HG03064 (cell line): Measurements from ENCODE around the gene AKNA.

Experiments
- ATAC-seq: cut with Tn5 transposase; IDR thresholded peaks from one replicate; pipeline ENCODE4 v1.9.1; 2021; ENCODE audit warnings: low read depth; ENCODE audit not compliant: unreplicated experiment

AKNA gene

GRCh38 chr9:114291064-114291474, 96.7 kb downstream of the AKNA start:
- ATAC-seq = no peak

- ATAC-seq = no peak
Measured at GRCh38 chr9:114290561-114290986, 97.2 kb downstream of the AKNA start.

- ATAC-seq = no peak
Measured at GRCh38 chr9:114289571-114290481, 98.0 kb downstream of the AKNA start.

GRCh38 chr9:114289106-114289505, 98.7 kb downstream of the AKNA start:
- no peak for ATAC-seq

DNA sequence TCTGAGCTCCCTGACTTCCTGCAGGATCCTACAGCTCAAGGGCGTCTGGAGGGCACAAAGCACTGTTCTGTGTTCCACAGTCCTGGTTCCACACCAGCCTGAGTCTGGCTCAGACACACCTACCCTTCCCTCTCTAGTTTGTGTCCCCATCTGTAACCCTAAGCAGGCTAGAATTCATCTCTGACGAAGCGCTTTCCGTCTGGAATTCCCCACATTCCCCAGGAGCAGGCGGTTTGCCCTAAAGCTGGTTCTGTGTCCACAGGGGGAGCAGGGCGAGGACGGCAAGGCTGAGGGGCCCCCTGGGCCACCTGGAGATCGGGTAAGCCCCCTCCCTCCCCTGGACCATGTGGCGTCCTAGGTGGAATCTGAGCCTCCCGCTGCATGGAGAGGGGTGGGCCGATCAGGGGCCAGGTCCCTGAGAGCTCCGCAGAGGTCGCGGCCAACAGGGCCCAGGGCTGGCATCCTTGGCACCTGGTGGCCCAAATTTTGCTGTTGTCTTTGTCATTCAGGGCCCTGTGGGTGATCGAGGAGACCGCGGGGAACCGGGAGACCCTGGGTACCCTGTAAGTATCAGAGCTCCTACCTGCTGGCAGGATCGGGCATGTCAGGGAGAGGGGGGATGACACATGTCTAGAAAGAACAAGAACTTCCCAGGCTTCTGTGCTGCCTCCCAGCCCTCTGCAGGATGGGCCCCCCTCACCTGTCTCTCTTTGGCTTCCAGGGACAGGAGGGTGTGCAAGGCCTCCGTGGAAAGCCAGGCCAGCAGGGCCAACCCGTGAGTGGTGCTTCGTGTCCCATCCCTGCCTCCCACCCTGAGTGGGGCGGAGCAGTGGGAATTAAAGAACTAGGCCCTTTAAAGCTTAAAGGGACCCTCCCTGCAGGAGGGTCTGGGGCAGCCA, 99.3 kb downstream of the AKNA start:
- ATAC-seq = no peak

DNA sequence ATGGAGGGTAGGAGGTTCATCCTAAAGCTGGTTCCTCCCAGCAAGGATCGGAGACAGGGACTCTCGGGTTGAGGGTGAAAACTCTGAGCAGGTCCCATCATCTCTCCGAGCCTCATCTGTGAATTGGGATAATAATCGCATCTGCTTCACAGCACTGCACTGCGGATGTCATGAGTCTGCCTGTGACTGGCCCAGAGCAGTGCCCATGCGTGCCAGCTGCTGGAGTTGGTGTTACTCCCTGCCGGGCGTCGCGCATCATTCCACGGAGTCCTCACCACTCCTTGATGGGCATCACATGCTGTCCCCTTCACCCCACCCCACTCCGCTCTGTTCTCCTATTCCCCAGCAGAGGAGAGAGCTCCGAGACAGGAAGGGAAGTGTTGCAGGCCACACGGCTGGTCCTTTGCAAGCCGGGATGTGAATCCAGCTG, 100.0 kb downstream of the AKNA start:
- ATAC-seq = no peak

DNA sequence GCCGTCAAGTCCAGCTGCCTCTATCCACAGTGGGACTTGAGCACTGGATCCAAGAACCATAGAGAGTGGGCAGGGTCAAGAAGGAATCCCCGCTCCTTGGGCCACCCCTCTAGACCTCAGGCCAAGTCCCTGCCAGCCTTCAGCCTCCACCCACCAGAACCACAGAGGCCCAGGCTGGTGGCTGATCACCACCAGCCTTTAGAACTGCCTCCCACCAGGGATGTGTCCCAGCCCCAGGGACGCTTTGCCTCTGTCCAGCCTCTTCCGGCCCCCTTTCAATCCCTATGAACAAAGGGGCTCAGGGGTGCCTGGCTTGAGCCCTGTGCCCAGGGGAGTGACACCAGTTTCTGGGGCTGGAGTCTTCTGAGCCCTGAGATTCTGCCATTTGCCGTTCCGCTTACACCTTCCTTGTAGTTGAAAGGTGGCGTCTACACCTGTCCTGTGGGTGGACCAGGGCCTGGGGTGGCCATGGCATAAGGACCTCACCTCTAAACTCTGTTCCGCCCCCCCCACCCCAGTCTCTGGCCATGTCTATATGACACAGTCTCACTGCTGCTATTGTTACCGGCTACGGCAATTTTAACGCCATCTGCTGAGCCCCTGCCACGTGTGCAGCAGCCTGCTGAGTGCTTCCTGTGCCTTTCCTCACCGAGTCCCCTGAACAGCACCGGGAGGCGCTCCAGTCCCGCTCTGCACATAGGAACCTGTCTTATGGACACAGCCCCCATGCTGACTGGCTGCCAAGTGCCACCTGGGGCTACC, 100.6 kb downstream of the AKNA start:
- ATAC-seq = no peak

DNA sequence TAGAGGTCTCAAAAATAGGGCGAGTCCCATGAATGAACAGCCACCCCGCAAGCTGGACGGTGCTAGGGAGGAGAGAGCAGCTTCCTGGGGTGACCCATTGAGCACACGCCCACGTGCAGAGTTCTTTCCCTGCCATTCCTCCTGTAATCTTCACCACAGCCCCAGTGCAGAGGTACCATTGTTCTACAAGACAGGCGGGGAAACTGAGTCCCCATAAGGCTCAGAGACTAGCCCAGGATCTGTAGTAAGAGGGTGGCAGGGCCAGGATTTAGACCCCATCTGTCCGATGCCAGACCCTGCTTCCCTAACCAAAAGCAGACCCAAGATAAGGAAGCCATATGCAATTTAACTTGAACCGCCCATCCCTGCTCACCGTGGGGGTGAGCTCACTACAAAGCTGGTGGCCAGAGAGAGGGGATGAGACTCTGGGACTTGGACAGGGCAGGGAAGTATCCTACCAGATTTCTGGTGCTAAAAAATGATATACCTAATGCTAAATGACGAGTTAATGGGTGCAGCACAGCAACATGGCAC, 101.6 kb downstream of the AKNA start:
- ATAC-seq = no peak

GRCh38 chr9:114285166-114285867, 102.5 kb downstream of the AKNA start:
- no peak for ATAC-seq

DNA sequence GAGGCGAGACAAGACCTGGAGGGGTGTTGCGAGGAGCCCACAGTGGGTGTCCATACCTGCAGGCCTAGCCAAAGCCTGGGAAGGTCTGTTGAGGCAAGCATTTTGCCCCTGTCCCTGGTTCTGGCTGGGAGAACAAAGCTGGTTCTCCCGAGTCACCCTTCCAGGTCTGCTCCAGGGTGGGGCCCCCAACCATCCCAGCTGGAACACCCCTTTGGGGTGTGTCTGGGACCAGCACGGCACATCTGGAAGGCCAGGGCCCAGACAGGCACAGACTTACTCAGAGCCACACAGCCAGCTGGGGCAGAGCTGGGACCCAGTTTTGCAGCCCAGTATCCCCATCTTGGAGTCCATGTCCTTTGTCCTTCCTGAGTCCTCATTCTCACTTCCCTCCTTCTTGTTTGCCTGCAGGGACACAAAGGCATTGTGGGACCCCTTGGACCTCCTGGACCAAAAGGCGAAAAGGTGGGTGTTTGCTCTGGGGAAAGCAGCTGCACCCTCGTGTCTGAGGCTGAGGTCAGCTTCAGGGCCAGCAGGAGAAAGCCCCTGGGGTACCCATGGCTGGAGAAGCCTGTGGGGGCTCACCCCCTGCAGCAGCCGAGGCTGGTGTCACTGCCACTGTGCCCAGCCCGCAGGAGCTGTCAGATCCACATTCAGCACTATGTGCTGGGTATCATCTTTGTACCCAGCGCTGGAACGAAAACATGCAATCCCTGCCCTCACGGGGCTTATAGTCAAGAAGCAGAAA, 103.3 kb downstream of the AKNA start:
- ATAC-seq = no peak
